ENCODE results near the gene YIPF7. TPM values are rescaled to one million over a fixed set of nuclear protein-coding genes. Genes with fewer than 3 reads are reported as not detected.

YIPF7 gene
- total RNA-seq, 1 donor from 2014 or later = not detected

DNA sequence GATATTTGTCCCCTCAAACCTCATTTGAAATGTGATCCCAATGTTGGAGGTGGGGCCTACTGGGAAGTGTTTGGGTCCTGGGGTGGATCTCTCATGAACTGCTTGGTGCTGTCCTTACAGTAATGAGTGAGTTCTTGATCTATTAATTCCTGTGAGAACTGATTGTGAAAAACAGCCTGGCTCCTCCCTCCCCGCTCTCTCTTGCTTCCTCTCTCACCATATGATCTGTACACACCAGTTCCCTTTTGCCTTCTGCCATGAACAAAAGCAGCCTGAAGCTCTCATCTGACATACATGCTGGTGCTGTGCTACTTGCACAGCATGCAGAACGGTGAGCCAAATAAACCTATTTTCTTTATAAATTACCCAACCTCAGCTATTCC, 11.2 kb upstream of the YIPF7 start:
- Mint-ChIP-seq H3K27me3 (ENCODE audit: low read depth) (no peaks in the 10 kb centered on the region), H3K36me3 (ENCODE audit: low read depth) (no peaks in the 10 kb centered on the region), H3K27ac (no peak overlapping the region), H3K4me3 (ENCODE audit: low read depth) (no peak overlapping the region), H3K4me1 (ENCODE audit: low read depth) (no peaks in the 10 kb centered on the region), H3K9me3 (no peaks in the 10 kb centered on the region)
- no peak for DNase-seq (ENCODE audit: low spot score)
- intact Hi-C loops (cut with micrococcal nuclease) = no loop called here

DNA sequence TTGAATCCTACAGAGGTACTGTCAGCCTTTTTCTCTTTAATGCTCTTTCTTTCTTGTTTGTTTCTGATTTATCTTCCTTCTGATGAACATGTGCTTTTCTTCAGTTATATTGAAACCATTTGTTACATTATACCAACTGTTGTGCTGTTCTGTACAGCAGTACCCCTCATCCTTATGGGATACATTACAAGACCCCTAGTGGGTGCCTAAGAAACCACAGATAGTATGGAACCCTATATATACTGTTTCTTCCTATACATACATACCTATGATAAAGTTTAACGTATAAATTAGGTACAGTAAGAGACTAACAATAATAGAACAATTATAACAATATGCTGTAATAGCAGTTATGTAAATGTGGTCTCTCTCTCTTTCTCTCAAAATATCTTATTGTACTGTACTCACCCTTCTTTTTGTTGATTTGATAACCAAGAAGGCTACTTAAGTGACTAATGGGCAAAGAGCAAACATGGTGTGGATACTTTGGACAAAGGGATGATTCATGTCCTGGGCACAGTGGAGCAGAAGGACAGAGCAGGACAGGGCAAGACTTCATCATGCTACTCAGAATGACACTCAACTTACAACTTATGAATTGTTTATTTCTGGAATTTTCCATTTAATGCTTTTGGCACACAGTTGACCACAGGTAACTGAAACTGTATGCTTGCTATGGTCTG, 10.7 kb upstream of the YIPF7 start:
- Mint-ChIP-seq H3K27ac (no peak overlapping the region), H3K9me3 (no peaks in the 10 kb centered on the region), H3K27me3 (ENCODE audit: low read depth) (no peaks in the 10 kb centered on the region), H3K36me3 (ENCODE audit: low read depth) (no peaks in the 10 kb centered on the region), H3K4me1 (ENCODE audit: low read depth) (no peaks in the 10 kb centered on the region), H3K4me3 (ENCODE audit: low read depth) (no peak overlapping the region)
- DNase-seq (ENCODE audit: low spot score) = no peak
- intact Hi-C loops (cut with micrococcal nuclease) = no loop called here

DNA sequence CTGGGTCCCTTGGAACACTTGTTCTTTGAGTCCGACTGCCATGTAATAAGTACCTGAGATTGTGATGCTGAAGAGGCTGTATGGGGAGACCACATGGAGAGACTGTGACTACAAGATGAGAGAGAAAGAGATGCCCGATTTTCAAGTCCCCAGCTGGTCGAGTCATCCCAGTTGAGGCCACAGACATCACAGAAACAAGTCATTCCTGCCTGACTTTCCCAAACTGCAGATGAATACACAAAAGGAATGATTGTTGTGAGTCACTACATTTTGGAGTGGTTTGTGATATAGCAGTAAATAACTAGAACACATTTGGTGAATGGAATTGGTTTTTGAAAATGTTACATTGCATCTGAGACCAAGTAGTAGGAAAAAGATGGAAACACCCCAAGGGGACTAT, 9.0 kb upstream of the YIPF7 start:
- no peaks in the 10 kb centered on the region for H3K36me3 Mint-ChIP-seq (ENCODE audit: low read depth)
- no peak overlapping the region for H3K27ac Mint-ChIP-seq
- intact Hi-C loops (cut with micrococcal nuclease) = no loop called here
- no peak overlapping the region for H3K4me3 Mint-ChIP-seq (ENCODE audit: low read depth)
- no peaks in the 10 kb centered on the region for H3K4me1 Mint-ChIP-seq (ENCODE audit: low read depth)
- H3K9me3 Mint-ChIP-seq = no peaks in the 10 kb centered on the region
- DNase-seq (ENCODE audit: low spot score) = no peak
- no peaks in the 10 kb centered on the region for H3K27me3 Mint-ChIP-seq (ENCODE audit: low read depth)

DNA sequence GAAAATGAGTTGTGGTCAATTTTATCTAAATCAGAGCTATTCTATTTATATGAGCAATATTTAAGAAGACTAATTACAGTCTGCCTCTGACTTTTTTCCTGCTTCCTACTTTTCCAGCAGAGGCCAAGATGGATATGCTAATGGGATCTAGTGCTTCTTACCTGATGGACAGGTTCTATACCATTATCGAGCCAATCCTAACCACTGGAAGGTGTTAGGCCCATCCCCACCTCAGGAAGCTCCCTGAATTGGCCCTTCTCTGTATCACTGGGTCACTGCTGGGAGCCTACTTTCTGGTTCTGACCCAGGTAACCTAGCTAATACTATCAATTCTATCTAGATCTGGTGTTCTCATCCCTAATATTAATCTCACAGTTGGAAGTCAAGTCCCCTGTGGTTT, 577 bp upstream of the YIPF7 start:
- intact Hi-C loops (cut with micrococcal nuclease) = no loop called here
- no peaks in the 10 kb centered on the region for H3K4me1 Mint-ChIP-seq (ENCODE audit: low read depth)
- peaks cover 2% of the 10 kb centered on the region for H3K27me3 Mint-ChIP-seq (ENCODE audit: low read depth)
- H3K36me3 Mint-ChIP-seq (ENCODE audit: low read depth) = no peaks in the 10 kb centered on the region
- no peaks in the 10 kb centered on the region for H3K9me3 Mint-ChIP-seq
- DNase-seq (ENCODE audit: low spot score) = no peak
- H3K4me3 Mint-ChIP-seq (ENCODE audit: low read depth) = no peak overlapping the region
- no peak overlapping the region for H3K27ac Mint-ChIP-seq

DNA sequence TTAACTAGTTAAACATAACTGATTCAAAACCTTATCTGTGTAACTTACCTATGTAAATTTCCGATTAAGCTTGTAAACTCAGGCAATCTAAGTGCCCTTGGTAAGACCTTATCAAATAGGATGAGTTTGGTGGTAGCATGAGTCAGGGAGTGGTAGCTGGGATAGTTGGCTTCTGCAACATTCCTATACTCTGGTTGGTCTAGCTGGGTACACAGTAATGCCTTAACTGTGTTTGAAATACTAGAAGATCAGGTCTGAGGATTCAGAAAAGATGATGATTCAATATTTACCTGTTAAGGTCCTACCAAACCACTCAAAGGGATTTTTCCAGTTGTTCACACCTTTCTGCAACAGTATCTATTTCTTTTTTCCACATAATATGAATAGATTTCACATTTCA, 5.3 kb downstream of the YIPF7 start:
- Mint-ChIP-seq H3K27ac (no peak overlapping the region), H3K27me3 (ENCODE audit: low read depth) (no peaks in the 10 kb centered on the region), H3K4me3 (ENCODE audit: low read depth) (no peak overlapping the region), H3K9me3 (peaks cover 3% of the 10 kb centered on the region), H3K4me1 (ENCODE audit: low read depth) (no peaks in the 10 kb centered on the region), H3K36me3 (ENCODE audit: low read depth) (no peaks in the 10 kb centered on the region)
- intact Hi-C loops (cut with micrococcal nuclease) = no loop called here
- no peak for DNase-seq (ENCODE audit: low spot score)

DNA sequence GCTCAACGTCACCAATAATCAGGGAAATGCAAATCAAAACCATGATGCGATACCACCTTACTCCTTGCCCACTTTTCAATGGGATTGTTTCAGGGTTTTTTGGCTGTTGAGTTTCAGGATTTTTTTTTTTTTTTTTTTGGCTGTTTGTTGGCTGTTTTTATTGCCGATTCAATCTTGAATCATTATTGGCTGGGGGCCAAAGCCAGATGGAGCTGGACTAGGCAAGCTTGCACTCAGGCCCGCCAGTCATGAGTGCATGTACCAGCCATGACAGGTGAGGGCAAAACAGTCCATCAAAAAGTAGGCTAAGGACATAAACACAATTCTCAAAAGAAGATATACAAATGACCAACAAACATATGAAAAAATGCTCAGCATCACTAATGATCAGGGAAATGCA, 13.3 kb downstream of the YIPF7 start:
- no peaks in the 10 kb centered on the region for H3K27me3 Mint-ChIP-seq (ENCODE audit: low read depth)
- DNase-seq (ENCODE audit: low spot score) = no peak
- no peak overlapping the region for H3K27ac Mint-ChIP-seq
- intact Hi-C loops (cut with micrococcal nuclease) = no loop called here
- H3K36me3 Mint-ChIP-seq (ENCODE audit: low read depth) = no peaks in the 10 kb centered on the region
- H3K4me1 Mint-ChIP-seq (ENCODE audit: low read depth) = no peaks in the 10 kb centered on the region
- peaks cover 3% of the 10 kb centered on the region for H3K9me3 Mint-ChIP-seq
- no peak overlapping the region for H3K4me3 Mint-ChIP-seq (ENCODE audit: low read depth)

DNA sequence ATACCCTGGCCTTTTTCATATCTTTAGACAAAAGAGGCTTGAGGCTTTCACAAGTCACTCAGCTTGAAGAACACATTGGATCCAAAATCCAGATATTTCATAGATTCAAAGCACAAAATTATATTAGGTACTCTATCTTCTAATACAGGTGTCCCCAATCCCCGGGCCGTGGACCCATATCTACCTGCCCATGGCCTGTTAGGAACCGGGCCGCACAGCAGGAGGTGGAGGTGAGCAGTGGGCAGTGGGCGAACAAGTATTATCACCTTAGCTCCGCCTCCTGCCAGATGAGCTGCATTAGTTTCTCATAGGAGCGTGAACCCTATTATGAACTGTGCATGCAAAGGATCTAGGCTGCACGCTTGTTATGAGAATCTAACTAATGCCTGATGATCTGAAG, 18.7 kb downstream of the YIPF7 start:
- no peaks in the 10 kb centered on the region for H3K4me1 Mint-ChIP-seq (ENCODE audit: low read depth)
- H3K4me3 Mint-ChIP-seq (ENCODE audit: low read depth) = no peak overlapping the region
- H3K27ac Mint-ChIP-seq = no peak overlapping the region
- H3K27me3 Mint-ChIP-seq (ENCODE audit: low read depth) = no peaks in the 10 kb centered on the region
- H3K36me3 Mint-ChIP-seq (ENCODE audit: low read depth) = no peaks in the 10 kb centered on the region
- intact Hi-C loops (cut with micrococcal nuclease) = no loop called here
- no peaks in the 10 kb centered on the region for H3K9me3 Mint-ChIP-seq
- DNase-seq (ENCODE audit: low spot score) = no peak

DNA sequence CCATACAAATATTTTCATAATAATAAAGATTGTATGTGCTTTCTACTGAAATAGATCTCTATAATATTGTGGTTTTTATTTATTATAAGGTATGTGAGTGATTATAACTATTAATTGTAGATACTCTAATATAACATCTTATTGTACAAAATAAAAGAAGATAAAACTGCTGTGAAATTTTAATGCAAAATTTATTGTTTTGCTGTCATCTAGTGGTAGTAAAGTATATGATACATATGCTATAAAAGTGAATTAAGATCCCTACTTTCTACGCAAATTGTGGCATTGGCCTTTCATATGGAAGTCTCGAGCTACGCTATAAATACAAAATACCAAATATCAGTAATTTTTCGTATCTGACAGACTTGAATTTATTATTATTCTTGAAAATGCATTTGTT, 19.3 kb downstream of the YIPF7 start:
- no peaks in the 10 kb centered on the region for H3K4me1 Mint-ChIP-seq (ENCODE audit: low read depth)
- H3K27me3 Mint-ChIP-seq (ENCODE audit: low read depth) = no peaks in the 10 kb centered on the region
- intact Hi-C loops (cut with micrococcal nuclease) = no loop called here
- H3K9me3 Mint-ChIP-seq = no peaks in the 10 kb centered on the region
- no peak overlapping the region for H3K27ac Mint-ChIP-seq
- no peak overlapping the region for H3K4me3 Mint-ChIP-seq (ENCODE audit: low read depth)
- no peaks in the 10 kb centered on the region for H3K36me3 Mint-ChIP-seq (ENCODE audit: low read depth)
- DNase-seq (ENCODE audit: low spot score) = no peak

DNA sequence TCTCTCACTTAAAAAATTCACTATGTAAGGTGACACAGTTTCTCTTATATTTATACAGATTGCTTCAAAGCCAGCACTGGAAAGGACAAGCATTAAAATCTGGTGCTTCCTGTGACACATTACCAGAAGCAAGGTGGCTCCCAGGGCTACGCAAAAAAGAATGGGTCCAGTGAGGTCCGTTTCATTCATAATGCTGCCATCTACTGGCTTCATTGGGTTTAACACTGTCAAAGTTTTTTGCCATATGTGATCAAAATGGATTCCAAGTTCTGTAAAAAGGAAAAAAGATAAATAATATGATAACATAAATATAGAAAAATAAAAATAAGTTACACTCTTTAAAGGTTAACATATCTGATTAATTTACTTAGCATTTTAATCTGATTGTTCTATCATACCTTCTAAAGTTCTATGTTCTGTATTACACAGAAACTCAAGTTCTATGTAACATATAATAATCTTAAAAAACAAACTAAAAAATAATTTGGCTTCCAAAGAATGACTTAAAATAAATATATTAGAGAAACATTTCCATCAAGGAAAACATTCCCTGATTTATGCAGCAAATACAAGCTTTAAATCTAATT, 22.1 kb downstream of the YIPF7 start:
- DNase-seq (ENCODE audit: low spot score) = peak; percentile 13
- H3K36me3 Mint-ChIP-seq (ENCODE audit: low read depth) = no peaks in the 10 kb centered on the region
- intact Hi-C loops (cut with micrococcal nuclease) = loop anchor here (1.0 to 5.0 kb wide), 2 partner anchors 181 to 1497 kb away; partner anchors contain the start of gene KCTD8

DNA sequence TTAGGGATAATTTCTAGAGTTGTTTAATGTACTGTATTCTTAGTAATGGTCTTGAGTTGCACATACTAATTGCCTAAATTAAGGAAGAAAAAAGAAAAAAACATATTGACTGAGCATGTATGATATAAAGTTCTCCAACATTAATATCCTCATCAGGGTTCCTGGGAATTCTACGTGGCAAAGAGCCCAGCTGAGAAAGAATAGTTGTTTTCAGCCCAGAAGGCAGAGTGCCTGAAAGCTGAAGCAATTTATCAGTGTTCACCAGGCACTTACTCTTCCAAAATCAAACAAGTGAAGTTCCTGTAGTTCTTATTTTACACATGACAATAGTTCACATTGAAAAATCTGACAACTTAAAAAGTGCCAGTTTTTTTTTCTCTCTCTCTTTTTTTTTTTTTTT, 27.7 kb downstream of the YIPF7 start:
- no peak overlapping the region for H3K4me3 Mint-ChIP-seq (ENCODE audit: low read depth)
- no peaks in the 10 kb centered on the region for H3K4me1 Mint-ChIP-seq (ENCODE audit: low read depth)
- no peaks in the 10 kb centered on the region for H3K27me3 Mint-ChIP-seq (ENCODE audit: low read depth)
- H3K9me3 Mint-ChIP-seq = no peaks in the 10 kb centered on the region
- H3K36me3 Mint-ChIP-seq (ENCODE audit: low read depth) = no peaks in the 10 kb centered on the region
- H3K27ac Mint-ChIP-seq = no peak overlapping the region
- intact Hi-C loops (cut with micrococcal nuclease) = no loop called here
- DNase-seq (ENCODE audit: low spot score) = no peak

More for the DNA sequence above, 22.1 kb downstream of the YIPF7 start:
- no peaks in the 10 kb centered on the region for H3K4me1 Mint-ChIP-seq (ENCODE audit: low read depth)
- no peaks in the 10 kb centered on the region for H3K9me3 Mint-ChIP-seq
- no peak overlapping the region for H3K27ac Mint-ChIP-seq
- no peaks in the 10 kb centered on the region for H3K27me3 Mint-ChIP-seq (ENCODE audit: low read depth)
- no peak overlapping the region for H3K4me3 Mint-ChIP-seq (ENCODE audit: low read depth)

DNA sequence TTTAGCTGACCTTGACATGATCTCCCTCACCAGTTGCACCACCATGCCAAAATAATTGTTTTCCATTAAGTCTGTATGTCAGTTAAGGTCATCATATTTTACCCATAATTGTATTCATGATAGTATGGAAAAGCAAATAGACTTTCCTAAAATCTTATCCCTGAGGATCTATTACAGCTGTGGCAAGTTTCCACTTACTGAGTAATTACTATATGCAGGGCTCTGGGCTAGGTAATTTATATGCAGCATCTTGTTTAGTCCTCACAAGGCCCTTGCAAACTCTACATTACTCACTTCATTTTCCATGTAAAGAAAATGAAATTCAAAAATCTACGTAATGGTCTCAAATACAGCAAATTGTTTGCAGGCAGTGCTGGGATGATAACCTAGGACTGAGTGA, 34.8 kb downstream of the YIPF7 start:
- intact Hi-C loops (cut with micrococcal nuclease) = no loop called here
- DNase-seq (ENCODE audit: low spot score) = no peak
- Mint-ChIP-seq H3K9me3 (no peaks in the 10 kb centered on the region), H3K27ac (no peak overlapping the region), H3K36me3 (ENCODE audit: low read depth) (no peaks in the 10 kb centered on the region), H3K27me3 (ENCODE audit: low read depth) (no peaks in the 10 kb centered on the region), H3K4me1 (ENCODE audit: low read depth) (no peaks in the 10 kb centered on the region), H3K4me3 (ENCODE audit: low read depth) (no peak overlapping the region)

DNA sequence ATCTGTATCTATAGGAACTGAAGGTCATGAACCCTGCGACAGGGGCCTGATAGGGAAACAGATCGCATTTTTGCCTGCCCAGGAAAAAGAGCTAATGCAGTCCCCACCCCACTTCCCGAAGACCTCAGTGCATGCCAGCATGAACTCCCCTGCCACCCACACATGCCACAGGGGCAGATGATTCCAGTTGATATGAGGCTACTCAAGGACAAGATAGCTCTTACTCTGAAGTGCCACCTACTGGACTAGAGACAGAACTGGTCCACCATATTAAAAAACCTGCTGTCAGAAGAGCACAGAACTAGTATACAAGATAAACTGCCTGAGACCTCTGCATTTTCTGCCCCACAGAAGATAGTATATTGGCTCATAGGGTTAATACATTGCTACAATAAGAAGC, 68.0 kb downstream of the YIPF7 start:
- no peak for DNase-seq (ENCODE audit: low spot score)
- H3K27me3 Mint-ChIP-seq (ENCODE audit: low read depth) = no peaks in the 10 kb centered on the region
- H3K27ac Mint-ChIP-seq = no peak overlapping the region
- intact Hi-C loops (cut with micrococcal nuclease) = no loop called here
- no peaks in the 10 kb centered on the region for H3K4me1 Mint-ChIP-seq (ENCODE audit: low read depth)
- peaks cover 4% of the 10 kb centered on the region for H3K9me3 Mint-ChIP-seq
- no peak overlapping the region for H3K4me3 Mint-ChIP-seq (ENCODE audit: low read depth)
- H3K36me3 Mint-ChIP-seq (ENCODE audit: low read depth) = no peaks in the 10 kb centered on the region

DNA sequence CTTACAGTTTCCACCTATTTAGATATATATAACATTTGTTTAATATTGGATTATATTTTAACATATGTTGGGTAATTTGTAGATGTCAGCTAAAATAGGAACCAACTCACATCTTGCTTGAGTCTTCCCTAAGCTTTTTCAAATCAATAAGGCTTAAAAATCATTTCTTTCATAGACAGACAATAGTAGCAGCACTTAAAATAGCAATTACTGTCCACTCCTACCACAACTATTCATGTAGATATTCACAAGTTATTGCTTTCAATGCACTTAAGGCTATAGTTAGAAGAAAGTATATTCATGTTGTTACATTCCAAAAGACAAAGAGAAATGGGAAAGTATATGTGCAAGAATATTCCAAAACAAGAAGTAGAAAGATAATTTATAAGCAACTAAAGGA, 71.2 kb downstream of the YIPF7 start:
- H3K9me3 Mint-ChIP-seq = peaks cover 4% of the 10 kb centered on the region
- no peaks in the 10 kb centered on the region for H3K36me3 Mint-ChIP-seq (ENCODE audit: low read depth)
- DNase-seq (ENCODE audit: low spot score) = no peak
- no peak overlapping the region for H3K27ac Mint-ChIP-seq
- no peaks in the 10 kb centered on the region for H3K4me1 Mint-ChIP-seq (ENCODE audit: low read depth)
- no peaks in the 10 kb centered on the region for H3K27me3 Mint-ChIP-seq (ENCODE audit: low read depth)
- intact Hi-C loops (cut with micrococcal nuclease) = no loop called here
- no peak overlapping the region for H3K4me3 Mint-ChIP-seq (ENCODE audit: low read depth)

DNA sequence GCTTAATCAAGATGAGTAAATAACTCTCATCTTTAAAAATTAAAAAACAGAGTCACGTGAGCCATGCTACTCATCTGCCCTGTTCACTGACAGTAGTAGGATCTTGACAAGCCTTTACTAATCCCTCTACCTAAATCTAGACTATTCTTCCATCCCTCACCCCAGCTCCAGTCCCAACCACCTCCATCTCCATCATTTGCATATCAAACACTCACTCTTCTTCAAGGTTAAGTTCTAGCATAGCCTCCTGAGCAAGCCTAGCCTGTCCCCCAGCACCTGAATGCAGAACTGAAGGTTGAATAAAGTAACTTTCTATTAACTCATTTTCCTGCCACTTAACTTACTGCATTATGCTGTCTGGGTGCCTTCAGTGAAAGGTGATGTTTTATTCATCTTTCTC, 72.5 kb downstream of the YIPF7 start:
- H3K4me1 Mint-ChIP-seq (ENCODE audit: low read depth) = no peaks in the 10 kb centered on the region
- intact Hi-C loops (cut with micrococcal nuclease) = no loop called here
- no peak overlapping the region for H3K27ac Mint-ChIP-seq
- no peak for DNase-seq (ENCODE audit: low spot score)
- no peak overlapping the region for H3K4me3 Mint-ChIP-seq (ENCODE audit: low read depth)
- no peaks in the 10 kb centered on the region for H3K36me3 Mint-ChIP-seq (ENCODE audit: low read depth)
- H3K9me3 Mint-ChIP-seq = peaks cover 4% of the 10 kb centered on the region
- H3K27me3 Mint-ChIP-seq (ENCODE audit: low read depth) = no peaks in the 10 kb centered on the region
